ENCODE results near the gene P2RY2.

P2RY2 gene

GRCh38 chr11:73205661-73206343 is 12.3 kb upstream of the P2RY2 start:
- DNase-seq (ENCODE audit: low read depth in 2 of 2), result no peak

- DNase-seq (ENCODE audit: low read depth in 2 of 2), result no peak
Observed at GRCh38 chr11:73206801-73207200, 11.3 kb upstream of the P2RY2 start.

GRCh38 chr11:73209892-73210291 is 8.2 kb upstream of the P2RY2 start:
- no peak for DNase-seq (ENCODE audit: low read depth in 2 of 2)

- DNase-seq (ENCODE audit: low read depth in 2 of 2), result no peak
Observed at GRCh38 chr11:73210916-73211667, 7.0 kb upstream of the P2RY2 start.

GRCh38 chr11:73213196-73214143 is 4.6 kb upstream of the P2RY2 start:
- DNase-seq (ENCODE audit: low read depth in 2 of 2), result no peak

- no peak for DNase-seq (ENCODE audit: low read depth in 2 of 2)
Observed at GRCh38 chr11:73215191-73216134, 2.6 kb upstream of the P2RY2 start.

GRCh38 chr11:73216465-73216864 is 1.6 kb upstream of the P2RY2 start:
- no peak for DNase-seq (ENCODE audit: low read depth in 2 of 2)

- no peak for DNase-seq (ENCODE audit: low read depth in 2 of 2)
Observed at GRCh38 chr11:73217131-73217809, 811 bp upstream of the P2RY2 start.

- no peak for DNase-seq (ENCODE audit: low read depth in 2 of 2)
Observed at GRCh38 chr11:73217810-73218105, 323 bp upstream of the P2RY2 start.

GRCh38 chr11:73218830-73219215 is 742 bp downstream of the P2RY2 start:
- no peak for DNase-seq (ENCODE audit: low read depth in 2 of 2)

- no peak for DNase-seq (ENCODE audit: low read depth in 2 of 2)
Observed at GRCh38 chr11:73219396-73220285, 1.6 kb downstream of the P2RY2 start.

- DNase-seq (ENCODE audit: low read depth in 2 of 2), result no peak
Observed at GRCh38 chr11:73221451-73221850, 3.4 kb downstream of the P2RY2 start.

GRCh38 chr11:73221996-73222395 is 3.9 kb downstream of the P2RY2 start:
- DNase-seq (ENCODE audit: low read depth in 2 of 2), result no peak

GRCh38 chr11:73223998-73224730 is 6.1 kb downstream of the P2RY2 start:
- no peak for DNase-seq (ENCODE audit: low read depth in 2 of 2)

GRCh38 chr11:73225001-73225686 is 7.1 kb downstream of the P2RY2 start:
- DNase-seq (ENCODE audit: low read depth in 2 of 2), result no peak

- DNase-seq (ENCODE audit: low read depth in 2 of 2), result no peak
Observed at GRCh38 chr11:73225851-73226250, 7.8 kb downstream of the P2RY2 start.

GRCh38 chr11:73226297-73227006 is 8.4 kb downstream of the P2RY2 start:
- no peak for DNase-seq (ENCODE audit: low read depth in 2 of 2)
